HK-2 (cell line): ENCODE results near the gene NFKBIB.
A peak's percentile ranks its signal among the peaks of the same experiment; 100 is the strongest.
"Not testable (repeated sequence)": the region's sequence is repeated elsewhere in the genome, so short reads cannot be mapped to it uniquely, and the experiment has no call there.

Experiments
- DNase-seq: peaks from one replicate; pipeline ENCODE4 v3.0.0-alpha.2; 2018; ENCODE audit not compliant: unreplicated experiment

The NFKBIB gene

DNA sequence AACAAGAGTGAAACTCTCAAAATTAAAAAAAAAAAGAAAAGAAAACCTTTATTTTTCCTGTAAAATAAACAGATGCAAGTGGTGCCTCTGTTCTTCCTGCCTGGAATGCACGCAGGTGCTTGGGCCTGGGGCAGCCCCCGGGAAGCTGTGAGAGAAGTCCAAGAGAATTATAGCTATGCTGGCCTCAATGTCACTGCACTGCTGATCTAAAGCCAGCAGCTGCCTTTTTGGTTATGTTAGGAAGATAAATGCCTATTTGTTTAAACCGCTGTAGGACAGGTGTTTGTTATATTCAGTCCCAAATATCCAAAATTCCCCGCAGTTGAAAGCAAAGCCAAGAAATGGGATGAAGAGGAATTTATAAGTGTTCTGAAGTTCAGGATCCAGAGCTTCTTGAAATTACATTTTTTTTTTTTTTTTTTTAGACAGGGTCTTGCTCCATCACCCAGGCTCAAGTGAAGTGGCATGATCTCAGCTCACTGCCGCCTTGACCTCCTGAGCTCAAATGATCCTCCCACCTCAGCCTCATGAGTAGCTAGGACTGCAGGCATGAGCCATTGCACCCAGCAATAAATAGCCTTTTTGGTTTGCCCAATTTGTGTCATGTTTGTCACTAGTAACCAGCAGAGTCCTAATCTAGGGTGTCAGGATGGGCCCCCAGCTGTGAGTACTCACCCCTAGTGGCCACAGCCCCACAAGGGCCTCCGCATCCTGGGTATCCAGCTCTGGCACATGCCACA, 23.9 kb upstream of the NFKBIB start:
- no peak for DNase-seq

DNA sequence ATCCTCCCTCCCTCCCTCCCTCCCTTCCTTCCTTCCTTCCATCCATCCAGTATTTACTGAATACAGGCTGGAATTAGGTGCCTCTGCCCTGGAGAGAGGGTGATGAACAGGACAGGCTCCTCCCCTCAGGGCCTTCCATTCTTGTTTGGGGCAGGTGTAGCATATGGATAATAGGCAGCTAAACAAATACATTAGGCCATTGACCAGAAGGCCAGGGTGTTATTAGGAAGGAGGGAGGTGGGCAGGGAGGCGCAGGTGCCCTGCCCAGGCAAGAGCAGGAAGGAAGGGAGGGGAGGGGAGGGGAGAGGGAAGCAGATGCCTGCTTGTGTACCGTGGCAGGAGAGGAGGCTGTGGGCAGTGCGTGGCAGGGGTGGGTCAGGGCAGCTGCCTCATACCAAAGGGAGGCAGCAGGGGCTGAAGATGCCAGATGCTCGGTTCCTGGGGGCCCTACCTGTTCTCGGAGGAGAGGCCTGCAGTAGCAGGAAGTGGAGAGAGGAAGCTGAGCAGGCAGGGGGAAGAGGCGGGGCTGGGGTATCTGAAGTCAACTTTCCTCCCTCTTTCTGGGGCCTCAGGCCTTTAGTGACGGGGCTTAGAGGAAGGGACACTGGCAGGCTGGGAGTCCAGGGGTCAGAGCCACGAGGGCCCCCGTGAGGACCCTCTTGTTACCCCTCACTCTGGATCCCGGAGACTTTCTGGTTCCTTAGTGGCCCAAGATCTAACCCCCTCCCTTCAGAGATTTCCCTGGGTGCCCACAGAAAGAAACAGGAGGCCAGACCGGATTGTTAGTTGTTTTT, 21.8 kb upstream of the NFKBIB start, which contains the start of gene RINL:
Gene RINL (minus strand): TSS at position 495 of the 794 bp plus-strand sequence. CDS start 1,533 bp downstream, outside the sequence.
- no peak for DNase-seq

DNA sequence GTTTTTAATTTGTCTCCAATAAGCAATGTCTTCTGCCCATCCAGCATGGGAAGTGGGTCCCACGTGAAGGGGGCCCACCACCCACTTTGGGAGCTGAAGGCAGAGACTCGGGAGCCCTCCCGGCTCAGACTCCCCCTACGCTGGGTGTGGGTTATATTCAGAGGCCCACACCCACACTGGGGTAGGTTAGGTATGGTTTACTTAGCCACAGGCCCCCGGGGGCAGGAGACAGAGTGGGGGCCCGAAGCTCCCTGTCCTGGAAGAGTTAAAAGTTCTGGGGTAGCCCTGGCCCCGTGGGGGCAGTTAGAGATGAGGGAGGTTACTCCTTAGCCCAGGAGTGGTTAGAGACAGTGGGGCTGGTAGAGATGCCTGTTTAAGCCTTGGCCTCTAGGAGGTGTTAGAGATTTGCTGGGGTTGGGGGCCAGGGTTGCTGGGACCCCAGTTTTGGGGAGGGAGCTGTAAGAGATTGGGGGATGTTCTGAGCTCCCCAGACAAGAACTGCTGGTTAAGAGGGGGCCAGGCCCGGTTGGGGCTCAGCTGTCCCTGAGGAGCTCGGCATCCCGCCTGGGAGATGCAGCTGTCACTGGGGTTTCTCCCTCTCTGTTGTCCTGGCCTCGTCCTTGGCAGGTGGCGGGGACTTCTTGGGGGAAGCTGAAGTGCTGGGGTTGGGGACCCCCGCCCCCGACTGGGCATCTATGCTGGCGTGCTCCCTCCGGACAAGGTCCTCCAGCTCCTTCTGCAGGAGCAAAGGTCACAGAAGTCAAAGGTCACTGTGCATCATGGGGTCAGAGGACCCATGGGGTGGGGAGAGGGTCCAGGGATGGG, 21.0 kb upstream of the NFKBIB start:
- DNase-seq = no peak

DNA sequence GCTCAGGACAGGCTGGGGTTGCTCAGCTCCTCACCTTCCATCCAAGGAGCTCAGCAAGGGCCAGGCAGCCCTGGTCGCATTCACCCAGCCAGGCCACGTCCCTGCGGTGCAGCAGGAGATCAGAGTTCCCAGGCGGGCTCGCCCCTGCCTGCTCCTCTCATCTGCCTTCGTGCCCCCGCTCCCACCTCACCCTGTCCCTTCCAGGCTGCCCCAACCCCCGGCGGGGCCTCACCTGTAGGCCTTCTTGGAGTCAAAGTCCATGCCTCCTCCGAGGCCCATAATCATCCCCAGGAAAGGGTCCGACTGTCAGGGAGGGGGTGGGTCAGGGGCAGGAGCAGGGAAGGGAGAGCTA, 20.4 kb upstream of the NFKBIB start:
- no peak for DNase-seq

DNA sequence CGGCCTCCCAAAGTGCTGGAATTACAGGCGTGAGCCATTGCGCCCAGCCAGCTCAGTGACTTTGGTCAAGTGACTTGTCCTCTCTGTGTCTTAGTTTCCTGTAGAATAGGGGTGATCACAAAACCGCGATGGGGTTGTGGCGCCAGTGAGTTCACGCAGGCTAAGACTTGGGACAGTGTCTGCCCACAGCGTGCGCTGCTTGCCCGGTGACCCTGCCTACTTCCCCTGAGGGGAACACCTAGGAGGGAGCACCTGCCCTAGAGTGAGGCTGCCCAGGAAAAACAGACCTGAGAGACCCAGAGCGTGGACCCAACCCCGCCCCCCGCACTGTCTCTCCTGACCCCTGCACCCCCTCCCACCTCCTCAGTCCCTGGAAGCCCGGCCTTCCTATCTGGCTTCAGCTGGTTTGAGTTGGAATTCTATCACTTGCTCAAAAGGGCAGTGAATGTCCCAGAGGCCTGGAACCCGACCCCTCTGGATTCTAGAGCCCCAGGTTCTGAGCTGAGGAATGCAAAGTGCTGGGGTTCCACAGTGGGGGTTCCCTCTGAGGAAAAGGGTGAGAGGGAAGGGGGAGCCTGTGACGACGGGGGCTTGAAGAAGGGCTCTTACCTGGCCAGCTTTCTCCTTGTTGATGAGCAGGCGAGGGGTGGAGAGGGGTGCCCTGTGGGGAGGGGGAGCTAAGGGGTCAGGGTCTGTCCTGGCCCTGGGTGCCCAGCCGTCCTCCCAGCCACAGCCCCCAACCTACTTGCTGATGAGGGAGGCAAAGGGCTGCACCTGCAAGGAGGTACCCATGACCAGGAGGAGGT, 19.5 kb upstream of the NFKBIB start:
- DNase-seq = no peak

DNA sequence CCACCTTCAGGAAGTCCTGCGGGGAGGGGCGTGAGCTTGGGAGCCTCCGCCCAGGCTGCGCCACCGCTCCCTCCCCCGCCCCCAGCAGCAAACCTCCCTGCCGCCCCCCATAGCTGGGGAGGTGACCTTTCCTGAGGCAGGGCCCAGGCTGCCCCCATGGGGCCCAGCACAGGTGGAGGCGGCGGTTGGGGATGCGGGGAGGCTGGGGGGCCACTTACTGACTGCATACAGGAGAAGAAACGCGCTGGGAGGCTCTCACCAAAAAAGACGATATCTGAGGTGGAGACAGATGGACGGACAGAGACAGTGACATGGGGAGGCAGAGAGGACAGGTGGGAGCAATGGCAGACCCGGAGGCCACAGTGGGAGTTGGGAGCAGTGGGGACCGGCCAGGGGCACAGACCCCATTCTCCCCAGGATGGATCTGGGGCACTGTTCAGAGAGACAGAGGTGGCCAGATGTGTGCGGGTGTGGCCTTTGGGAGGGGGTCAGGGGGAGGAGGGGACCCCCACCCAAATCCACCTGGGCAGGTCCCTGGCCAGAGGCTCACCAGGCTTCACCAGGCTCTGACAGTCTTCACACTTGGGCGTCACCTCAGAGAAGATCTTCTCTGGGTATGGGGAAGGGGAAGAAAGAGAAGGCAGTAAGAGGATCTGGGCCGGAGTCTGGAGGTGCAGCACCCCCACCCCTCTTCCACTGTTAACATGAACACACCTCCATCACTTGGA, 18.7 kb upstream of the NFKBIB start:
- DNase-seq = no peak

DNA sequence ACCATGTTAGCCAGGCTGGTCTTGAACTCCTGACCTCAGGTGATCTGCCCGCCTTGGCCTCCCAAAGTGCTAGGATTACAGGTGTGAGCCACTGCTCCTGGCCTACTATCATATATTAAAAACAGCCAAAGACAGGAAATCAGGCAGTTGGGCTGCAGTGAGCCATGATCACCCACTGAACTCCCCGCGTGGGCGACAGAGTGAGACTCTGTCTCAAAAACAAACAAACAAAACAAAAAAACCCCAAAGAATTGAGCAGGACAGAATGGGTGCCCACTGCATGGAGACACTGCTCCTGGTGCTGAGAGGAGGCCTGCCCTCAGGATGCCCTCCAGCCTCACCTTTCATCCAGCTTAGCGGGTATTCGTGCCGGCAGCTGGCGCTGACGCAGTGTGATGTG, 16.5 kb upstream of the NFKBIB start:
- no peak for DNase-seq

DNA sequence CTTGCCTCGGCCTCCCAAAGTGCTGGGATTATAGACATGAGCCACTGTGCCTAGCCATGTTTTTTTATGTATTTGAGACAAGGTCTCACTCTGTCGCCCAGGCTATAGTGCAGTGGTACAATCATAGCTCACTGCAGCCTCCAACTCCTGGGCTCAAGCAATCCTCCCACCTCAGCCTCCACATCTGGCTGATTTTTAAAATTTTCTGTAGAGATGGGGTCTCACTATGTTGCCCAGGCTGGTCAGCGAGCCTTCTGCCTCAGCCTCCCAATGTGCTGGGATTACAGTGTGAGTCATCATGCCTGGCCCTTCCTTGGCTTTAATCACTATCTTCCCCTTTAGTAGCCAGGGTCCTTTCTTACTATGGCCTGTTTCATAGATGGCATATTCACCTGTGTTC, 15.1 kb upstream of the NFKBIB start:
- DNase-seq = not testable (repeated sequence)

DNA sequence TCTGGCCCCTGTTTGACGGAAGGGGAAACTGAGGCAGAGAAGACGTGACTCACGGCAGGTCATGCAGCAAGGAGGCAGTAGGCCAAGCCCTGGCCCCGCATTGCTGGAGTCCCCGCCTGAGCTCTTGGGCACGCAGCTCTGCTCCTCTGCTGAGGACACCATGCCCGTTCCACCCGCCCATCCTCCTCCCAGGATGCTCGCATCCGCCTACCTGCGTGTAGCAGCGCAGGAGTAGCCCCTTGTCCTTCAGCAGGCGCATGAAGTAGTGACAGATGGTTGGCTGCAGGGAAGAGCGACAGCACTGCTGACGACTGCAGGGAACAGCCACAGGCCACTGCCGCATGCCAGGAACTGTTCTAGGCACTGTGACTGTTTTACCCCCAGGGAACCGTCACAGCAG, 10.9 kb upstream of the NFKBIB start:
- no peak for DNase-seq

DNA sequence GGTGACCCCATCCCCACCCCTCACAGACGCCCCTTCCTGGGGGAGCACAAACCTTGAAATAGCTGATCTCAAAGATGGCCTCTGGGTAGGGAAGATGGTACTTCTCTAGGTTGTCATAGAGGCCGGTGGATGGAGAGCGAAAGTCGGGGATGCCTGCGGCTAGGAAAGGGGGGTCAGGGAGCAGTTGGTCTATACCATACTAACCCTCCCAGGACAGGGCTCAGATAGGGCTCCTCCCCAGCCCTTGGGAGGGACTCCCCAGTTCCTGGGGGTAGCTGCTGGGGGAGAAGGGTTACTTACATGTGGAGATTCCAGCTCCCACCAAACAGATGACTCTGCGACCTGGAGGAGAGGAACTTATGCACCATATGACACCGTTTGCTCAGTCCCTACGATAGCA, 10.0 kb upstream of the NFKBIB start:
- DNase-seq = no peak

DNA sequence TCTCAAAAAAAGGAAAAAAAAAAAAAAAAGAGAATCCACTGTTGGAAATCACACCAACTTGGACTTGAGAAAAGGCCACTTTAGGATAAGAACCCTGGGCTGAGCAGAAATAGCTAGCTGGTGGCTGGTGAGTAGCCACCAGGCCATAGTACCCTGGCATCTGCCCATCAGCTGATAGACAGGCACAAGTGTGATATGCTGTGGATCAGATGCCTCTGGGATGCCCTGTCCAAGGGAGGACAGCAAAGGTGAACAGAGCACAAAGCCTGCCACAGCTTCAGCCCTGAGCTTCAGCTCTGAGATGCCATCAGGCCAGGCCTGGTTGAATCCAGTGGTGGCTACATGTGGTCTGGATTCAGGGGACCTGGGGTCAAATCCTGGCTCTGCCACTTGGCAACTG, 9.1 kb upstream of the NFKBIB start:
- DNase-seq = no peak

DNA sequence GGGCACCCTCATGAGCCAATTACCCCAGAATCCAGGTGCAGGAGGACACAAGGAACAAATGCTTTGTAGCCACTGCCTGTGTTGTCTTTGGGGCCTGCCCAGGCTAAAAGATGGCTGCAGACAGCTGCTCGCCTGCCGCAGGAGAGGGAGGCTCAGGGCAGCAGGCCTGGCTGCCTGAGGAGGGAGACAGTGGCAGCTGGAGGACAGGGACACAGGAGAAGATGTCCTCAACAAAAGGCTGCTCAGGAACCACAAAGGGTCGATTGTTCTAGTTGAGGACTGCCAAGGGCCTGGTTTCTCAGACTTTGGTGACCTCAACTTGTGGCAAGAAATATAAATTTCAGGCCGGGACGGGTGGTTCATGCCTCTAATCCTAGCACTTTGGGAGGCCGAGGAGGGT, 8.0 kb upstream of the NFKBIB start:
- no peak for DNase-seq

DNA sequence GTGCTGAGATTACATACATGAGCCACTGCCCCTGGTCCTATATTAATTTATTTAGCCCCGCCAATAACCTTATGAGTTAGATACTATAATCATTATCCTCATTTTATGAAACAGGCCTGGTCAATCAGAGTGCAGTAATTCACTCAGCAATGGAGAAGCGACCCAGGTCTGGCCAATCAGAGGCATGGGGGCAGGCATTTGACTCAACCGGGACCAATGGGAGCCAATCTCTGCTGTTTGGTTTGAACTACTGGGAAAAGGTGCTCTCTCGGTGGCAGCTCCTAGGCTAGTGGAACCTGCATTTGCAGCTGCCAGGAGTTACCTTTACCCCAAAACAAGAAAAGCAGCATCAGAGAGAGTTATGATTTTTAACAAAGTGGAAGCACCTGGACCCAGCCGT, 6.9 kb upstream of the NFKBIB start:
- DNase-seq = no peak

DNA sequence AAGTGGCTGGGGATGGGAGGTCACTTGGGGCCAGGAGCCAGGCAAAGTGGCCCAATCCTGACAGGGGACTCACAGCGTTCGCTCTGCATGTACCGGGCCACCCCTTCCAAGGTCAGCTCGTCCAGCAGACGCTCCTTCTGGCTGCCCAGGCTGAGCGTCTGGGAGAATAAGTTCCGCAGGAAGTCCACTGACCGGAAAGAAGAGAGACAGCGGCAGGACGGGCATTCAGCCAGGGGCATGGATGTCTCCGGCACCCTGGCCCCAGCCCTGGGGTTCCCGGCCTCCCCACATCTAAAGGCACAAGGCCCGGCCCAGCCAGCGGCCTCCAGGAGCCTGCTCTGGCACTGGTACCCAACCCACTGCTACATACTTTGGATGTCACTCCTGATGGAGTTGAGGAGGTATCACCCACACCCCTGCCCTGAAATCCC, 6.4 kb upstream of the NFKBIB start:
- no peak for DNase-seq

DNA sequence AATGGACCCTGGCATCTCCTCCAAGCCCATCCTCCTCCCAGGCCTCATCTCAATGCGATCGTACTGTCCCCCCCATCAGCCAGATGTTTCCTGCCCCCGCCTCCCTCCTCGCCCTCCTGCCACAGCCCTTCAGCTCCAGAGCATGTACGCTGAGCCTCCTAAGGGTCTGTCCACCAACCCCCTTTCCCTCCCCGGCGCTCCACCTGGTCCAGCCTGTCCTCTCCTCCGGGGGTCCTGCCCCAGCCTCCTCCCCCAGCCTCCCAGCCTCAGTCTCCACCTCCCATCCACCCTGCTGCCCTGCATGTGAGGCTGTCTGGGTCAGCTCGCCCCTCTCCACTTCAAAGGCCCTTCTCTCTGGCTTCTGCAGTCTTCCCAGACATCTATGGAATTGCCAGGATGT, 4.8 kb upstream of the NFKBIB start:
- no peak for DNase-seq

DNA sequence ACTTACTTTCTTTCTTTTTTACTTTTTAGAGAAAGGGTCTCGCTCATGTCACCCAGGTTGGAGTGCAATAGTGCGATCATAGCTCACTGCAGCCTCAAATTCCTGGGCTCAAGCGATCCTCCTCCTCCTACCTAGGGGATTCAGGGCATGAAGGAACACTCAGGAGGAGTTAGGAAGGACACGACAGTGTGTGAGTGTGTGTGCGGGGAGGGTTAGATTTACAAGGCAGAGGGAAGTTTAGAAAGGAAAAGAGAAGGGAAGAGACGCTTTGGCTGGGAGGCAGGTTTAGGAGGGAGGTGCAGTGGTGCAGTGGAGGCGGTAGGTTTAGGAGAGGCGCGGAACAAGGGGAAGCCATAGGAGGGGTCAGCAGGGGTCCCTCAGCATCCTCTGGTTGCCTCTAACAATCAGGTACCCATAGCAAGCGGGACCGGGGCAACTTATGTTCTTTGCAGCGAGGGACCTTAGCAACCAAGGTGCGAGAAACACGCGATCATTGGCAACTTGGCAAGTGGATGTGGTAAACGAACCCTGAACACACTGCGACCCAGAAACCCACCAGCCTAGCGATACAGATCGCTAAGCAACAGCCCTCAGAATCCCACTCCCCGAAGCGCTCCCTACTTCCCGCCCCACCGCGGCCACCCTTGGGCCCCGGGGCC, 852 bp upstream of the NFKBIB start:
- DNase-seq = peak; percentile 13

DNA sequence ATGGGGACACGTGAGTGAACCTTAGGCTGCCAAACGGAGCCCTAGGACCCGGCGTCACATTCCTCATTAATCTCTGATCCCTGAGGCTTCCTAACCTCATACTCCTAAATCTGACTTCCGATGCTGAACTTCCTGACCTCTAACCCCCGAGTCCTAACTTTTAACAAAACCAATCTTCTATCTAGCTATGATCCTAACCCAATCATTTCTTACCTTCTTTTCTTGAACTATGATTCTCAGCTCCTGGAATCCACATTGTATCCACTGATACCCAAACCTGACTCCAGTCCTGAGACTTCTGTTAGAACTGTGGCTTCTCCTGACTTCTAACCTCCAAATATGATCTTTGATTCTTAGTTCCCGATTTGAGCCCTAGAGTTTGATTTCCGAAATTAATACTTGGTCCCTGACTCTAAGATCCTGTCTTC, 447 bp downstream of the NFKBIB start:
- no peak for DNase-seq

DNA sequence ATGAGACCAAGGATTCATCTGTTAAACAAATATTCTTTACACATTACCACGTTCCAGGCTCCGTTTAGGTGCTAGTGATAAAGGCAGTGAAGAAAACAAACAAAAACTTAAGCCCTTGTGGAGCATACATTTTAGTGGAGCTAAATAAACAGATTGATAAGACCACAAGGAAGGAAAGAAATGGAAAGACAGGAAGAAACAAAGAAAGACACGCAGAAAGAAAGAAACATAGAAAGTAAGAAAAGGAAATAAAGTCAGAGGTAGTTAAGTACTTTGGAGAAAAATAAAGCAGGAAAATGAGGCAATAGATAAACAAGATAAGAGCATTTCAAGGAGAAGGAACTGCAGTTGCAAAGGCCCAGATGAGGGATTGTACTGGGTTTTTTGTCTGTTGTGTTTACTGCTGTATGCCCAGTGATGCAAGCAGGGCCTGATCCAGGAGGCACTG, 998 bp downstream of the NFKBIB start:
- DNase-seq = no peak

DNA sequence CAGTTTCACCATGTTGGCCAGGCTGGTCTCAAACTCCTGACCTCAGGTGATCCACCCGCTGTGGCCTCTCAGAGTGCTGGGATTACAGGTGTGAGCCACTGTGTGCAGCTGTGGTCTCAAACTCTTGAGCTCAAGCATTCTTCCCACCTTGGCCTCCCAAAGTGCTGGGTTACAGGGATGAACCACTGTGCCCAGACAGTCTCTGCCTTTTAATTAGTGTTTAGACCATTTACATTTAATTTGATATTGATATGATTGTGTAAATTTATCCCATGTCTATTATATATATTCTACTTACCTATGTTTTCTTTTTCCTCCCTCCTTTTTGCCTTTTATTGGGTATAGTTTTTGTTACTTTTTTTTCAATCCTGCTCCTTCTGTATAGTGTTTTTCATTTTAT, 1.9 kb downstream of the NFKBIB start:
- no peak for DNase-seq
